ENCODE results near the gene GRPEL1.

GRPEL1 gene

GRCh38 chr4:7066006-7066405 is 1.9 kb downstream of the GRPEL1 start:
- DNase-seq (ENCODE audit: low read depth in 2 of 2) = no peak

GRCh38 chr4:7063362-7063761 is 4.5 kb downstream of the GRPEL1 start:
- DNase-seq (ENCODE audit: low read depth in 2 of 2) = no peak

GRCh38 chr4:7062816-7063215 is 5.0 kb downstream of the GRPEL1 start:
- no peak for DNase-seq (ENCODE audit: low read depth in 2 of 2)

GRCh38 chr4:7061815-7062214 is 6.0 kb downstream of the GRPEL1 start:
- DNase-seq (ENCODE audit: low read depth in 2 of 2) = no peak

GRCh38 chr4:7060346-7061150 is 7.3 kb downstream of the GRPEL1 start:
- no peak for DNase-seq (ENCODE audit: low read depth in 2 of 2)

- DNase-seq (ENCODE audit: low read depth in 2 of 2) = no peak
Measured at GRCh38 chr4:7059662-7060061, 8.2 kb downstream of the GRPEL1 start.

GRCh38 chr4:7058792-7059191 is 9.1 kb downstream of the GRPEL1 start:
- no peak for DNase-seq (ENCODE audit: low read depth in 2 of 2)

- DNase-seq (ENCODE audit: low read depth in 2 of 2) = no peak
Measured at GRCh38 chr4:7055990-7056325, 11.9 kb downstream of the GRPEL1 start.

- no peak for DNase-seq (ENCODE audit: low read depth in 2 of 2)
Measured at GRCh38 chr4:7055111-7055989, 12.5 kb downstream of the GRPEL1 start.

GRCh38 chr4:7054106-7054880 is 13.6 kb downstream of the GRPEL1 start:
- DNase-seq (ENCODE audit: low read depth in 2 of 2) = no peak

GRCh38 chr4:7052923-7053715 is 14.7 kb downstream of the GRPEL1 start:
- DNase-seq (ENCODE audit: low read depth in 2 of 2) = no peak

GRCh38 chr4:7052313-7052712 is 15.6 kb downstream of the GRPEL1 start:
- DNase-seq (ENCODE audit: low read depth in 2 of 2) = no peak

GRCh38 chr4:7051905-7052304 is 16.0 kb downstream of the GRPEL1 start:
- no peak for DNase-seq (ENCODE audit: low read depth in 2 of 2)

GRCh38 chr4:7051144-7051495 is 16.7 kb downstream of the GRPEL1 start:
- no peak for DNase-seq (ENCODE audit: low read depth in 2 of 2)

GRCh38 chr4:7050481-7051143 is 17.3 kb downstream of the GRPEL1 start:
- no peak for DNase-seq (ENCODE audit: low read depth in 2 of 2)

GRCh38 chr4:7049739-7050138 is 18.1 kb downstream of the GRPEL1 start:
- DNase-seq (ENCODE audit: low read depth in 2 of 2) = no peak

- DNase-seq (ENCODE audit: low read depth in 2 of 2) = no peak
Measured at GRCh38 chr4:7049295-7049694, 18.6 kb downstream of the GRPEL1 start.

GRCh38 chr4:7048642-7049041 is 19.2 kb downstream of the GRPEL1 start:
- DNase-seq (ENCODE audit: low read depth in 2 of 2) = no peak

GRCh38 chr4:7046971-7047370 is 20.9 kb downstream of the GRPEL1 start:
- DNase-seq (ENCODE audit: low read depth in 2 of 2) = no peak

GRCh38 chr4:7045961-7046921 is 21.6 kb downstream of the GRPEL1 start:
- DNase-seq (ENCODE audit: low read depth in 2 of 2) = no peak
